Measurements from ENCODE around the gene ZG16. TPM values are rescaled to one million over a fixed set of nuclear protein-coding genes. Genes with fewer than 3 reads are reported as not detected.
"Not testable (repeated sequence)": the region's sequence is repeated elsewhere in the genome, so short reads cannot be mapped to it uniquely, and the experiment has no call there.

Gene ZG16
- total RNA-seq, 4 donors from 2014 or later, result not detected

DNA sequence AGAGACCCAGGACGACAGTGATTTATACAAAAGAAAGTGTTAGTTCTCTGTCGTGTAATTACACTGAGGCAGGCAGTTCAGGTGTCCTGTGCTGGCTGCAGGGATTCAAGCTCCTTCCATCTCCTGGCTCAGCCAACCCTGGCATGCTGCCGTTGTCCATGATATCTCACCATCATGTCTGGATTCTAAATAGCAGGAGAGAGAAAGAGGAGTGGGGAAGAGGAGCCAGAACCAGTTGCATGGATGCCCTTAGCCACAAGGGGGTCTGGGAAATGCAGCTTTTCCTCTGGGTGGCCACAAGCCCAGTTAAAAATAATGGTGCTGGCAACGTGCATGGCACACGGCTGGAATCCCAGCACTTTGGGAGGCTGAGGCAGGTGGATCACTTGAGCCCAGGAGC lies 41.9 kb upstream of the ZG16 start:
- no peak overlapping the region for H3K27ac ChIP-seq
- H3K4me3 ChIP-seq, result no peak overlapping the region
- TF ChIP-seq EP300 (IDR thresholded peaks at IDR 0.05), result no peak
- 34 to 44% methylated on average over 3 to 5 of the region's 5 CpGs for WGBS, 2 donors (ENCODE audit: low coverage in 1 of 2)
- no peak for ATAC-seq
- H3K4me1 ChIP-seq, result no peaks in the 10 kb centered on the region
- H3K9me3 ChIP-seq, result peaks cover 0 to 11% (median 0%) of the 10 kb centered on the region in 3 donors
- H3K27me3 ChIP-seq, result peaks cover 20% of the 10 kb centered on the region
- H3K36me3 ChIP-seq, result no peaks in the 10 kb centered on the region

DNA sequence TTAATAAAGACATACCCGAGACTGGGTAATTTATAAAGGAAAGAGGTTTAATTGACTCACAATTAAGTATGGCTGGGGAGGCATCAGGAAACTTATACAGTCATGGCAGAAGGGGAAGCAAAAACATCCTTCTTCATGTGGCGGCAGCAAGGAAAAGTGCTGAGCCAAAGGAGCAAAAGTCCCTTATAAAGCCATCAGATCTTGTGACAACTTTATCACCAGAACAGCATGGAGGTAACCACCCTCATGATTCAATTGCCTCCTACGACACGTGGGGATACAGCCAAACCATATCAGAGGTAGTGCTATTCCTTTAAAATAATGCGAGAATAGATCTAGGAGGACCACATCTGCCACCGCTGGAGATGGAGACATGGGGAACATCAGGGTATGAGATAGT lies 41.3 kb upstream of the ZG16 start:
- 55 to 78% methylated on average over 5 to 6 of the region's 6 CpGs for WGBS, 2 donors (ENCODE audit: low coverage in 1 of 2)
- Histone ChIP-seq H3K36me3 (no peaks in the 10 kb centered on the region), H3K4me1 (no peaks in the 10 kb centered on the region), H3K4me3 (no peak overlapping the region), H3K9me3 (peaks cover 0 to 11% (median 0%) of the 10 kb centered on the region in 3 donors), H3K27ac (no peak overlapping the region), H3K27me3 (peaks cover 23% of the 10 kb centered on the region)
- no peak for ATAC-seq
- TF ChIP-seq, protein P1, sequence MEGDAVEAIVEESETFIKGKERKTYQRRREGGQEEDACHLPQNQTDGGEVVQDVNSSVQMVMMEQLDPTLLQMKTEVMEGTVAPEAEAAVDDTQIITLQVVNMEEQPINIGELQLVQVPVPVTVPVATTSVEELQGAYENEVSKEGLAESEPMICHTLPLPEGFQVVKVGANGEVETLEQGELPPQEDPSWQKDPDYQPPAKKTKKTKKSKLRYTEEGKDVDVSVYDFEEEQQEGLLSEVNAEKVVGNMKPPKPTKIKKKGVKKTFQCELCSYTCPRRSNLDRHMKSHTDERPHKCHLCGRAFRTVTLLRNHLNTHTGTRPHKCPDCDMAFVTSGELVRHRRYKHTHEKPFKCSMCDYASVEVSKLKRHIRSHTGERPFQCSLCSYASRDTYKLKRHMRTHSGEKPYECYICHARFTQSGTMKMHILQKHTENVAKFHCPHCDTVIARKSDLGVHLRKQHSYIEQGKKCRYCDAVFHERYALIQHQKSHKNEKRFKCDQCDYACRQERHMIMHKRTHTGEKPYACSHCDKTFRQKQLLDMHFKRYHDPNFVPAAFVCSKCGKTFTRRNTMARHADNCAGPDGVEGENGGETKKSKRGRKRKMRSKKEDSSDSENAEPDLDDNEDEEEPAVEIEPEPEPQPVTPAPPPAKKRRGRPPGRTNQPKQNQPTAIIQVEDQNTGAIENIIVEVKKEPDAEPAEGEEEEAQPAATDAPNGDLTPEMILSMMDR (IDR thresholded peaks at IDR 0.05), result no peak
- no peak for TF ChIP-seq EP300 (IDR thresholded peaks at IDR 0.05)
- no peak for TF ChIP-seq POLR2AphosphoS5 (IDR thresholded peaks at IDR 0.05)
- no peak for TF ChIP-seq POLR2A (IDR thresholded peaks at IDR 0.05)

DNA sequence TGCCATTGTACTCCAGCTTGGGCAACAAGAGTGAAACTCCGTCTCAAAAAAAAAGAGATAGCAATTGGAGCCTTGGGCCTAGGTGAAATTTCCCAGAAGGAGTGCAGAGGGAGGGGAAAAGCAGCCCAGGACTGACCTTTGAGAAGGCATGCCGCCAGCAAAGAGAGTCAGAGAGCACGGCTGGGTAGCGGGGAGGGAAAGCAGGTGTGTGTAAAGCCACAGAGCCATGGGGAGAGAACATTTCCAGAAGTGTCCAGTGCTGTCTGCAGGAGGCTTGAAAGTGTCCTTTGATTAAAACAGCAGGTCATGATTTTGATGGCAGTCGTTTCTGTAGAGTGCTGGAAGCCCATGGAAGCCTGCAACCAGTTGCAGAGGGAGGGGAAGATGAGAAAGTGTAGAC lies 40.3 kb upstream of the ZG16 start:
- Histone ChIP-seq H3K27me3 (peaks cover 31% of the 10 kb centered on the region), H3K36me3 (no peaks in the 10 kb centered on the region), H3K4me1 (no peaks in the 10 kb centered on the region), H3K4me3 (no peak overlapping the region), H3K27ac (no peak overlapping the region), H3K9me3 (peaks cover 0 to 11% (median 0%) of the 10 kb centered on the region in 3 donors)
- TF ChIP-seq EP300 (IDR thresholded peaks at IDR 0.05), result no peak
- no peak for TF ChIP-seq POLR2AphosphoS5 (IDR thresholded peaks at IDR 0.05)
- TF ChIP-seq, protein P1 (IDR thresholded peaks at IDR 0.05), result no peak
- no peak for TF ChIP-seq POLR2A (IDR thresholded peaks at IDR 0.05)
- WGBS, 2 donors (ENCODE audit: low coverage in 1 of 2), result 45 to 69% methylated on average over 2 to 5 of the region's 5 CpGs
- ATAC-seq, result no peak

DNA sequence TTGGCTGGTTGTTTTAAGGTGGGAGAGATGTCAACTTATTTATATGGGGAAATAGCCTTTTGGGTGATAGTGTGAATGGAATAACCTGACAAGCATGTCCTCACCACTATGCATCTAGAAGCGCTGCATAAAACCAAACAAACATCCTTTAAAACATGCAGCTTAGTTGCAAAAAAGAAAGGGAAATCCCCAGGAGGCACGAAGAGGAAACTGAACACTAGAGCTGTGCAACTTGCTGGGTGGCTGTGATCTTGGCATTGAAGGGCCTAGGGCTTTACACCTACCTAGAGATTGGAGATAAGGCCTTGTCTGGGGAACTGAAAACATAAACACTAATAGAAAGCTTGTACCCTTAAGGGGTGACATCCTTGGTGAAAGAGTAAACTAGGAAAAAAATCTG lies 39.5 kb upstream of the ZG16 start:
- Histone ChIP-seq H3K4me3 (no peak overlapping the region), H3K27me3 (peaks cover 28% of the 10 kb centered on the region), H3K4me1 (no peaks in the 10 kb centered on the region), H3K27ac (no peak overlapping the region), H3K36me3 (no peaks in the 10 kb centered on the region), H3K9me3 (peaks cover 0 to 11% (median 0%) of the 10 kb centered on the region in 3 donors)
- no peak for ATAC-seq
- TF ChIP-seq POLR2A (IDR thresholded peaks at IDR 0.05) (no peak), EP300 (IDR thresholded peaks at IDR 0.05) (no peak), POLR2AphosphoS5 (IDR thresholded peaks at IDR 0.05) (no peak)
- TF ChIP-seq, protein P1 (IDR thresholded peaks at IDR 0.05), result no peak
- 62 to 72% methylated on average over 2 of the region's 2 CpGs for WGBS, 2 donors (ENCODE audit: low coverage in 1 of 2)

DNA sequence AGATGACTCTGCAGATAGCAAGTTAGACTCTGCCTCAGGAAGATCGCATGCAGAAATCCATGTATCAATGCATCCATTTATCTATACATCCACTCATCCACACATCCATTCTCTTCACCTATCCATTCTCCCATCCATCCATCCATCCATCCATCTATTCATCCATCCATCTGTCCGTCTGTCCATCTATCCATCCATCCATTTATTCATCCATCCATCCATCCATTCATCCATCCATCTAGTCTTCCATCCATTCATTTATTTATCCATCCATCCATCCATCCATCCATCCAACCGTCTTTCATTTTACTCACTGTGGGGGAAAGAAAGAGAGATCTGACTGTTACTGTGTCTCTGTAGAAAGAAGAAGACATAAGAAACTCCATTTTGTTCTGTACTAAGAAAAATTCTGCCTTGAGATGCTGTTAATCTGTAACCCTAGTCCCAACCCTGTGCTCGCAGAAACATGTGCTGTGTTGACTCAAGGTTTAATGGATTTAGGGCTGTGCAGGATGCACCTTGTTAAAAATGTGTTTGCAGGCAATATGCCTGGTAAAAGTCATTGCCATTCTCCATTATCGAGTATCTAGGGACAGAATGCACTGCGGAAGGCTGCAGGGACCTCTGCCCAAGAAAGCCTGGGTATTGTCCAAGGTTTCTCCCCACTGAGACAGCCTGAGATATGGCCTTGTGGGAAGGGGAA lies 38.0 kb upstream of the ZG16 start:
- ATAC-seq, H3K27ac ChIP-seq, H3K4me3 ChIP-seq, H3K4me1 ChIP-seq, H3K36me3 ChIP-seq: not testable (repeated sequence)
- H3K9me3 ChIP-seq, result peaks cover 0 to 11% (median 0%) of the 10 kb centered on the region in 3 donors
- H3K27me3 ChIP-seq, result peaks cover 28% of the 10 kb centered on the region
- WGBS, 2 donors (ENCODE audit: low coverage in 1 of 2), result 69 to 82% methylated on average over 2 to 5 of the region's 6 CpGs

DNA sequence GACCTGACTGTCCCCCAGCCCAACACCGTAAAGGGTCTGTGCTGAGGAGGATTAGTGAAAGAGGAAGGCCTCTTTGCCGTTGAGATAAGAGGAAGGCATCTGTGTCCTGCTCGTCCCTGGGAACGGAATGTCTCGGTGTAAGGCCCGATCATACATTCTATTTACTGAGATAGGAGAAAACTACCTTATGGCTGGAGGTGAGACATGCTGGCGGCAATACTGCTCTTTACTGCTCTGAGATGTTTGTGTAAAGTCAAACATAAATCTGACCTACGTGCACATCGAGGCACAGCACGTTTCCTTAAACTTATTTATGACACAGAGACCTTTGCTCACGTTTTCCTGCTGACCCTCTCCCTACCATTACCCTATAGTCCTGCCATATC lies 37.4 kb upstream of the ZG16 start:
- 23 to 49% methylated on average over 8 to 10 of the region's 11 CpGs for WGBS, 2 donors (ENCODE audit: low coverage in 1 of 2)
- Histone ChIP-seq H3K27me3 (peaks cover 23% of the 10 kb centered on the region), H3K9me3 (peaks cover 0 to 11% (median 0%) of the 10 kb centered on the region in 3 donors)
- ATAC-seq, H3K4me1 ChIP-seq, H3K4me3 ChIP-seq, H3K27ac ChIP-seq, H3K36me3 ChIP-seq: not testable (repeated sequence)
